Calu3 (cell line): ENCODE data around the gene MARCHF10. TPM values are rescaled to one million over a fixed set of nuclear protein-coding genes. Genes with fewer than 3 reads are reported as not detected.

Experiments
- BruUV-seq: library from RNA; stranded (reverse); fragments of 400-500 nt; replicated peaks from 2 replicates; lab custom pipeline; 2021; lab: Mats Ljungman, UMichigan
- CTCF ChIA-PET: fragments of 300-600 bp; sonication (Branson Sonifier 250); formaldehyde crosslinking; loops from one replicate; lab custom pipeline; 2022; ENCODE audit warnings: antibody characterized with exemption; lab: Charles Lee
- DNase-seq: peaks from one replicate; pipeline ENCODE4 v3.0.0; 2022
- H3K27ac Mint-ChIP-seq: one replicate; pipeline ENCODE4 v1.8.0; 2022; ENCODE audit warnings: mixed read lengths; ENCODE audit not compliant: unreplicated experiment
- H3K27me3 Mint-ChIP-seq: one replicate; pipeline ENCODE4 v1.8.0; 2022; ENCODE audit warnings: mixed read lengths; ENCODE audit not compliant: unreplicated experiment
- H3K36me3 Mint-ChIP-seq: one replicate; pipeline ENCODE4 v1.8.0; 2022; ENCODE audit warnings: mild to moderate bottlenecking, moderate library complexity, mixed read lengths; ENCODE audit not compliant: insufficient read depth, unreplicated experiment
- H3K4me1 Mint-ChIP-seq: one replicate; pipeline ENCODE4 v1.8.0; 2022; ENCODE audit warnings: mild to moderate bottlenecking, low read depth, mixed read lengths; ENCODE audit not compliant: unreplicated experiment
- H3K4me3 Mint-ChIP-seq: one replicate; pipeline ENCODE4 v1.8.0; 2022; ENCODE audit warnings: mild to moderate bottlenecking, low read depth, moderate library complexity, mixed read lengths; ENCODE audit not compliant: unreplicated experiment
- H3K9me3 Mint-ChIP-seq: one replicate; pipeline ENCODE4 v1.8.0; 2022; ENCODE audit warnings: low read depth, mixed read lengths; ENCODE audit not compliant: unreplicated experiment
- CTCF ChIP-seq: fragments of 200-600 bp; IDR thresholded peaks from one replicate; pipeline ENCODE4 v1.8.0; 2022; ENCODE audit warnings: antibody characterized with exemption; ENCODE audit not compliant: unreplicated experiment
- intact Hi-C: fragments of 100-400 bp; cut with micrococcal nuclease; formaldehyde crosslinking; loops from one replicate; pipeline ENCODE4 v1.10.0; 2022; ENCODE audit not compliant: unreplicated experiment
- total RNA-seq: library from RNA; stranded (reverse); gene quantifications from 2 replicates; pipeline ENCODE4 v1.2.3, GENCODE V29; 2022

The MARCHF10 gene
- total RNA-seq, 1 experiment from 2014 or later = not detected

GRCh38 chr17:62823111-62823893, 15.2 kb upstream of the MARCHF10 start:
- no peak for TF ChIP-seq CTCF
- no peaks in the 10 kb centered on the region for H3K36me3 Mint-ChIP-seq
- H3K27me3 Mint-ChIP-seq = no peaks in the 10 kb centered on the region
- CTCF ChIA-PET = no interaction called here
- BruUV-seq = no TSS peak
- intact Hi-C loops = loop anchor here (5.0 to 10.0 kb wide), 2 partner anchors 121 to 141 kb away; partner anchors contain the start of gene TANC2
- no peak overlapping the region for H3K4me3 Mint-ChIP-seq
- no peak overlapping the region for H3K27ac Mint-ChIP-seq
- no peaks in the 10 kb centered on the region for H3K9me3 Mint-ChIP-seq
- no peak for DNase-seq
- peaks cover 15% of the 10 kb centered on the region for H3K4me1 Mint-ChIP-seq

GRCh38 chr17:62822080-62822904, 14.2 kb upstream of the MARCHF10 start:
- no TSS peak for BruUV-seq

GRCh38 chr17:62821189-62822079, 13.3 kb upstream of the MARCHF10 start:
- TF ChIP-seq CTCF = no peak
- H3K4me1 Mint-ChIP-seq = peaks cover 15% of the 10 kb centered on the region
- H3K9me3 Mint-ChIP-seq = no peaks in the 10 kb centered on the region
- no peaks in the 10 kb centered on the region for H3K27me3 Mint-ChIP-seq
- no TSS peak for BruUV-seq
- CTCF ChIA-PET = interaction anchor here (0.5 kb wide), 1 partner anchor 123 kb away, joined by 6 read pairs; no protein-coding TSS in a partner anchor
- no peak for DNase-seq
- no peak overlapping the region for H3K27ac Mint-ChIP-seq
- intact Hi-C loops = loop anchor here (5.0 to 10.0 kb wide), 2 partner anchors 119 to 143 kb away; partner anchors contain the start of gene TANC2
- H3K4me3 Mint-ChIP-seq = no peak overlapping the region
- no peaks in the 10 kb centered on the region for H3K36me3 Mint-ChIP-seq

More at GRCh38 chr17:62822080-62822904, 14.2 kb upstream of the MARCHF10 start:
- intact Hi-C loops = loop anchor here (5.0 to 10.0 kb wide), 2 partner anchors 120 to 143 kb away; partner anchors contain the start of gene TANC2
- no peak for TF ChIP-seq CTCF
- DNase-seq = no peak
- H3K36me3 Mint-ChIP-seq = no peaks in the 10 kb centered on the region
- no peak overlapping the region for H3K4me3 Mint-ChIP-seq
- CTCF ChIA-PET = no interaction called here
- H3K9me3 Mint-ChIP-seq = no peaks in the 10 kb centered on the region
- no peaks in the 10 kb centered on the region for H3K27me3 Mint-ChIP-seq
- peaks cover 15% of the 10 kb centered on the region for H3K4me1 Mint-ChIP-seq
- H3K27ac Mint-ChIP-seq = no peak overlapping the region
